ENCODE data around the gene MCCC1. TPM values are rescaled to one million over a fixed set of nuclear protein-coding genes. Genes with fewer than 3 reads are reported as not detected.

MCCC1 gene
- total and polyA plus RNA-seq, 2 of the 13 experiments (the other 11 are each of a cell fraction or from before 2014, with no cell fraction given): 11.7 to 30.1 TPM

DNA sequence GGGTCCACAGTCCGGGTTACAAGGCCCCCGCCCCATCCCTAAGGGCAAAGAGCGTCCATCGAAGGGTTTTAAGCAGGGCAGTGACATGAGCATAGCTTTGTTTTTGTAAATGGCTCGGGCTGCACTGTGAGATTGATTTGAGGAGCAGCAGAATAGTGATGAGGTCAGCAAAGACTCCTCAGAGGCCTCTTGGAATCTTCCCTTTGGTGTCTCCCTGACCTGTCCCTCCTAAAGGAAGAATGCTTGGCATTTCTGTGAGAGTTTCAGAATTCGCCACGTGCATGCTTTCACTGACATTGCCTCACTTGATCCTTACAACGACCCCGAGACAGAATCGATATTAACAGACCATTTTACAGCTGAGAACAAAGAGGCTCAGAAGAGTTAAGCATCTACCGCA is 42.9 kb upstream of the MCCC1 start:
- no peak for FAIRE-seq
- Histone ChIP-seq H3K79me2 (ENCODE audit: insufficient read depth, low read length) (no peaks in the 10 kb centered on the region), H3K27ac (ENCODE audit: extremely low read length, insufficient read depth, low read length) (no peak overlapping the region), H2AFZ (ENCODE audit: low read length) (no peak overlapping the region), H3K4me3 (replicated peaks in 1 of 3; ENCODE audit: insufficient read depth in 1 of 3, low read depth in 2 of 3, low read length in 3 of 3) (no peak overlapping the region), H3K9me3 (ENCODE audit: low read length) (no peaks in the 10 kb centered on the region), H3K27me3 (ENCODE audit: control insufficient read depth in 1 of 2, insufficient read depth in 2 of 2, low read length in 2 of 2) (0 out of 5 replicates have a peak, but pooled peaks cover 0 to 9% of the 10 kb centered on the region in 2 experiments), H3K36me3 (replicated peaks in 1 of 2; ENCODE audit: control insufficient read depth in 1 of 2, insufficient read depth in 2 of 2, low read length in 2 of 2) (no peaks in the 10 kb centered on the region), H3K9ac (ENCODE audit: insufficient read depth, low read depth, low read length) (no peak overlapping the region), H3K4me1 (ENCODE audit: insufficient read depth, low read length) (peaks cover 7% of the 10 kb centered on the region; the same call in 1 of the 2 replicates), H3K4me2 (ENCODE audit: low read depth, low read length) (0 out of 2 replicates have a peak overlapping the region, but pooled peaks have one; percentile 24), H4K20me1 (ENCODE audit: insufficient read depth, low read length) (no peaks in the 10 kb centered on the region)
- no peak for ATAC-seq
- no peak for DNase-seq (ENCODE audit: low spot score)
- CTCF ChIA-PET (ENCODE audit: low intra/inter-chr PET ratio, low total read pairs): no interaction called here
- in situ Hi-C loops (cut with HindIII; ENCODE audit: extremely low pct_ligation_motif_present, low pct_unique_long_range_greater_than_20kb): no loop called here
- TF ChIP-seq ONECUT2 (CRISPR knock-in tag; IDR thresholded peaks at IDR 0.05): peak; percentile 34; the same call in 1 of the 2 replicates
- TF ChIP-seq JUND (CRISPR knock-in tag; IDR thresholded peaks at IDR 0.05): no peak
- peak; percentile 56 to 90 for TF ChIP-seq MAFK (conservative IDR thresholded peaks at IDR 0.05 in 1 of 2, IDR thresholded peaks at IDR 0.05 in 1 of 2; ENCODE audit: low read length in 2 of 2)
- TF ChIP-seq ZNF629 (CRISPR knock-in tag; conservative IDR thresholded peaks at IDR 0.05): 0 out of 2 replicates have a peak, but pooled peaks have one; percentile 15
- TF ChIP-seq MAFF (IDR thresholded peaks at IDR 0.05; ENCODE audit: low read depth, low read length): peak; percentile 76
- TF ChIP-seq THAP11 (CRISPR knock-in tag; IDR thresholded peaks at IDR 0.05): no peak
- 3% methylated on average over 11 of the region's 11 CpGs for WGBS (ENCODE audit: low lambda C conversion rate)
- no TSS peak for BruUV-seq (replicated peaks)
- POLR2A ChIA-PET: no interaction called here
- intact Hi-C loops (cut with micrococcal nuclease; ENCODE audit: unreplicated experiment): no loop called here

DNA sequence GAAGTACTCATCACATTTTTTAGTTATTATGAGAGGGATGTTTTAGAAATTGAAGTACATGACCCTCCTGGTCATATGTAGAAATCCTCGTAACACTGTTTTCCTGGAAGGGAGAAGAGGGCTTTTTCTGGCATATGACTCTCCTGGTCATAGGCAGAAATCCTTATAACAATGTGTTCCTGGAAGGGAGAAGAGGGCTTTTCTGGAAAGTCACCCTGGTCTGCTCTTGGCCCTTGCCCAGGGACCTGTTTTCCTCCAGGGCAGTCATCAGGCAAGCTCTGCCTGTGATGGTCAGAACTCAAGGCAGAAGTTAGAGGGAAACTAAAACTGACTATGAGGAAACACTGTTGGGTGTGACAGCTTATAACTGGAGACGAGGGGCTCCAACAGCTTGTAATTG is 35.5 kb upstream of the MCCC1 start:
- H3K36me3 ChIP-seq (replicated peaks in 1 of 2; ENCODE audit: control insufficient read depth in 1 of 2, insufficient read depth in 2 of 2, low read length in 2 of 2): no peaks in the 10 kb centered on the region
- no peaks in the 10 kb centered on the region for H3K4me1 ChIP-seq (ENCODE audit: insufficient read depth, low read length)
- H3K4me3 ChIP-seq (replicated peaks in 1 of 3; ENCODE audit: insufficient read depth in 1 of 3, low read depth in 2 of 3, low read length in 3 of 3): no peak overlapping the region
- no peak overlapping the region for H2AFZ ChIP-seq (ENCODE audit: low read length)
- H3K9ac ChIP-seq (ENCODE audit: insufficient read depth, low read depth, low read length): no peak overlapping the region
- H3K27ac ChIP-seq (ENCODE audit: extremely low read length, insufficient read depth, low read length): no peak overlapping the region
- H3K27me3 ChIP-seq (ENCODE audit: control insufficient read depth in 1 of 2, insufficient read depth in 2 of 2, low read length in 2 of 2): peaks cover 0 to 20% of the 10 kb centered on the region in 2 experiments; a peak in 1 of 5 replicates
- ChIA-PET CTCF (ENCODE audit: low intra/inter-chr PET ratio, low total read pairs) (no interaction called here), POLR2A (no interaction called here)
- no peak for ATAC-seq
- H4K20me1 ChIP-seq (ENCODE audit: insufficient read depth, low read length): no peaks in the 10 kb centered on the region
- intact Hi-C loops (cut with micrococcal nuclease; ENCODE audit: unreplicated experiment): no loop called here
- no peak overlapping the region for H3K4me2 ChIP-seq (ENCODE audit: low read depth, low read length)
- DNase-seq (ENCODE audit: low spot score): no peak
- no peak for FAIRE-seq
- in situ Hi-C loops (cut with HindIII; ENCODE audit: extremely low pct_ligation_motif_present, low pct_unique_long_range_greater_than_20kb): no loop called here
- 32% methylated on average over 2 of the region's 2 CpGs for WGBS (ENCODE audit: low lambda C conversion rate)
- no TSS peak for BruUV-seq (replicated peaks)
- peaks cover under 1% of the 10 kb centered on the region; the same call in 1 of the 2 replicates for H3K9me3 ChIP-seq (ENCODE audit: low read length)
- H3K79me2 ChIP-seq (ENCODE audit: insufficient read depth, low read length): no peaks in the 10 kb centered on the region
- TF ChIP-seq ZNF891 (CRISPR knock-in tag; IDR thresholded peaks at IDR 0.05) (no peak), GTF3A (CRISPR knock-in tag; conservative IDR thresholded peaks at IDR 0.05) (no peak), PCBP2 (optimal IDR thresholded peaks at IDR 0.05; ENCODE audit: low read depth, low read length, poor library complexity, severe bottlenecking) (no peak), TARDBP (CRISPR knock-in tag; IDR thresholded peaks at IDR 0.05) (no peak), ZNF589 (CRISPR knock-in tag; conservative IDR thresholded peaks at IDR 0.05) (no peak)
- TF ChIP-seq, protein P1, sequence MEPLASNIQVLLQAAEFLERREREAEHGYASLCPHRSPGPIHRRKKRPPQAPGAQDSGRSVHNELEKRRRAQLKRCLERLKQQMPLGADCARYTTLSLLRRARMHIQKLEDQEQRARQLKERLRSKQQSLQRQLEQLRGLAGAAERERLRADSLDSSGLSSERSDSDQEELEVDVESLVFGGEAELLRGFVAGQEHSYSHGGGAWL (CRISPR knock-in tag; IDR thresholded peaks at IDR 0.05): no peak
- TF ChIP-seq, protein P2, sequence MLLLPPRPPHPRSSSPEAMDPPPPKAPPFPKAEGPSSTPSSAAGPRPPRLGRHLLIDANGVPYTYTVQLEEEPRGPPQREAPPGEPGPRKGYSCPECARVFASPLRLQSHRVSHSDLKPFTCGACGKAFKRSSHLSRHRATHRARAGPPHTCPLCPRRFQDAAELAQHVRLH (CRISPR knock-in tag; IDR thresholded peaks at IDR 0.05; ENCODE audit: borderline replicate concordance, low read depth): no peak
- TF ChIP-seq, protein P3, sequence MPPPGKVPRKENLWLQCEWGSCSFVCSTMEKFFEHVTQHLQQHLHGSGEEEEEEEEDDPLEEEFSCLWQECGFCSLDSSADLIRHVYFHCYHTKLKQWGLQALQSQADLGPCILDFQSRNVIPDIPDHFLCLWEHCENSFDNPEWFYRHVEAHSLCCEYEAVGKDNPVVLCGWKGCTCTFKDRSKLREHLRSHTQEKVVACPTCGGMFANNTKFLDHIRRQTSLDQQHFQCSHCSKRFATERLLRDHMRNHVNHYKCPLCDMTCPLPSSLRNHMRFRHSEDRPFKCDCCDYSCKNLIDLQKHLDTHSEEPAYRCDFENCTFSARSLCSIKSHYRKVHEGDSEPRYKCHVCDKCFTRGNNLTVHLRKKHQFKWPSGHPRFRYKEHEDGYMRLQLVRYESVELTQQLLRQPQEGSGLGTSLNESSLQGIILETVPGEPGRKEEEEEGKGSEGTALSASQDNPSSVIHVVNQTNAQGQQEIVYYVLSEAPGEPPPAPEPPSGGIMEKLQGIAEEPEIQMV (CRISPR knock-in tag; IDR thresholded peaks at IDR 0.05; ENCODE audit: low read depth): no peak

All from HepG2 (cell line).